Activated CD8-positive, alpha-beta memory T cell treated with anti-CD3 and anti-CD28 coated beads, Interleukin-2, amount 50 U/mL, for 24 hours (primary cell): ENCODE data around the gene CACNA1F.

Experiments used
- DNase-seq: peaks from one replicate; pipeline ENCODE4 v3.0.0-alpha.2; 2020; ENCODE audit errors: extremely low read depth

The CACNA1F gene

DNA sequence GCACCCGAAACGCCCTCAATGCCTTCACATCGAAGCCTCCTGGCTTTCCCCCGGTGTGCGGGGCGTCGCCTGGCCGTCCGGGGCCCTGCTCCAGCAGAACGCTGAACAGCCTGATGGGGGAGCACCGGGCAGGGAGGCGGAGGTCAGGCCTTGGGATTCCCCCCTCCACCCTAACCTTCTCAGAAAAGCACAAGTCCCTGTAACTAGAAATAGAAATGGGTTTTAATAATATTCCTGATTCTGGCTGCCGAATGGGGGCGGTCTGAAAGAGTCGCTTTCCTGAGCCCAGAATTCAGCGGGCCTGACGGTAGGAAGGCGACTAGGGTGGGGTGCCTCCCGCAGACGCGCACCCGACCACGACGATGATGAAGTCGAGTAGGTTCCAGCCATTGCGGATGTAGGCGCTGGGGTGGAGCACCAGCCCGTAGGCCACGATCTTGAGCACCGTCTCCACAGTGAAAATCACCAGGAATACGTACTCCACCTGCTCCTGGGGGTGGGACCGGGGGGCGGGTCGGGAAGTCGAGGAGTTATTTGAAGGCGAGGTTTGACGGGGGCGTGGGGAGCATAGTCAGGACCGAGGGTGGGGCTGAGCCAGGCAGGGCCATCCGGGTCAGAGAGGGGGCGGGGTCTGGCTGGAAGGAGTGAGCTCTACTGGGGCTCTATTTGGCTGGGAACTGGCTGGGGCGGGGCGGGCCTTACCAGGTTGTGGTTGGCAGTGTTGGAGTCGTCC is 2.5 kb downstream of the CACNA1F start:
- DNase-seq = peak; percentile 26

DNA sequence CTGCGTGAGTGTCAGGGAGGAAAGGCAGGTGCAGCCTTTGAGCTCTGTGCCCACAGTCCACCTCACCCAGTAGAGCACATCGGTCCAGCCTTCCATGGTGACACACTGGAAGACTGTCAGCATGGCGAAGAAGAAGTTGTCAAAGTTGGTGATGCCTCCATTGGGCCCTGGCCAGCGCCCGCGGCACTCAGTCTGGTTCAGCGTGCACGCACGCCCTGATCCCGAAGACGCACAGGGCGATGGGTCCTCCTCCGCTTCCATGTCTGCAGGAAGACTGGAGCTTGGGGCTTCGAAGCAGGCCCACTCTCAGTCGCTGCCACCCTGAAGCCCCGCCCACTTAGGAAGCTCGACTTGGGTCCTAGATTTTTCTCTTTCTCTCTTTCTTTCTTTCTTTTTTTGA is 5.0 kb downstream of the CACNA1F start:
- no peak for DNase-seq

DNA sequence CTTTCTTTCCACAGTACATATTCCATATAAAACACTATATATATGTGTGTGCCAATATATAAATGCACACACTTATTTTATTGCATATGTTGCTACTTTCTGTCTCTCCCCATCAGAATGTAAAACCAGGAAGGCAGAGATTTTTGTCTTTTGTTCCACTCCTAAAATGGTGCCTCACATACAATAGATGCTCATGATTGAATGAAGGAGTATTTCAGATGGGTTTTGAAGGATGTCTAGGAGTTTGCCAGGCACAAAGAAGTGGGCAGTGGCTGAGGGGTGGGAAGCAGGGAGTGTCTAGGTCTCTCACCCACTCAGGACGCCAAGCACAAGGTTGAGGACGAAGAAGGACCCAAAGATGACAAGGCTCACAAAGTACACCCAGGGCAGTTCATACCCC is 5.4 kb downstream of the CACNA1F start:
- DNase-seq = no peak

DNA sequence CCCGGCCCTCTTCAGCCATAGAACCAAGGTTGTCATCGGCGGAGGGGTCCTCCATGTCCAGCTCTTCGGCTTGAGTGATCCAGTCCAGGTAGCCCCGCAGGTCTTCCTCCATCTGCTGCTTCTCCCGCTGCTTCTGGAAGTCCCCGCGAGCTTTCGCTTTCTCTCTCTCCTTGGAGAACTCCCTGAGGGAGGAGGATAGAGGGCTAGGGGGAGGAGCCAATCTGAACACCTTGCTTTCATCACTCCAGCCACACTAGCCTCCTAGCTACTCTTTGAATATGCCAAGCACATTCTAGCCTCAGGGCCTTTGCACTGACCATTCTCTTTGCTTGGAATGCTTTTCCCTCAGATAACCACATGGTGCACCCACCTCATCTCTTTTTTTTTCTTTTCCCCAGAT is 6.2 kb downstream of the CACNA1F start:
- no peak for DNase-seq

DNA sequence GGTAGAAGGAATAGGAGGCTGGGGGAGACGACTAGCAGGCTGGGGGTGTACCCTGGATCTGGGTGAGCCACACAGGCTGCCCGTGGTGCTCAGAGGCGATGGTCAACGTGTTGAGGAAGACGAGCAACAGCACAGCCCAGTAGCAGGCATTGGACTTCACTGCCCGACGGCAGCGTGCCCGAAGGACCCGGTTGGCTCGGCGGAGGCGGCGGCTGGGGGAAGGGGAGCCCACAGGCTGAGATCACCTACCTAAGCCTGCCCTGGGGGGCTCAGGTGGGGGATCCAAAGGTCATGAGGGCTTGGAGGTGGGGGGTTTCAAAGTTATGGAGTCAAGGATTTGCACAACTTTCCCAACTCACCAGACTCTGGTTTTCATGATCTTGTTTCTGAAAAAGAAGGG is 7.3 kb downstream of the CACNA1F start:
- no peak for DNase-seq

DNA sequence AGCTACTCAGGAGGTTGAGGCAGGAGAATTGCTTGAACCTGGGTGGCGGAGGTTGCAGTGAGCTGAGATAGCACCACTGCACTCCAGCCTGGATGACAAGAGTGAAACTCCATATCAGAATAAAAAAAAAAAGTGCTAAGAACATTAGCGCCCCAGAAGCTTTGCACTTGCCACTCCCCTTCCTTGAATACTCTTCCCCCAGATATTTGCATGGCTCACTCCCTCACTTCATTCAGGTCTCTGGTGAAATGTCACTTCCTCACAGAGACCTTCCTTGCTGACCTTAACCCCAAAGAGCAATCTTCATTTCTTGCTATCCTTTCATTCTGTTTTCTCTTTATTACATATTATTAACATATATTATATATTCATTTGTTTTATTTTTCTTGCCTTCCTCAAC is 11.3 kb downstream of the CACNA1F start:
- no peak for DNase-seq

DNA sequence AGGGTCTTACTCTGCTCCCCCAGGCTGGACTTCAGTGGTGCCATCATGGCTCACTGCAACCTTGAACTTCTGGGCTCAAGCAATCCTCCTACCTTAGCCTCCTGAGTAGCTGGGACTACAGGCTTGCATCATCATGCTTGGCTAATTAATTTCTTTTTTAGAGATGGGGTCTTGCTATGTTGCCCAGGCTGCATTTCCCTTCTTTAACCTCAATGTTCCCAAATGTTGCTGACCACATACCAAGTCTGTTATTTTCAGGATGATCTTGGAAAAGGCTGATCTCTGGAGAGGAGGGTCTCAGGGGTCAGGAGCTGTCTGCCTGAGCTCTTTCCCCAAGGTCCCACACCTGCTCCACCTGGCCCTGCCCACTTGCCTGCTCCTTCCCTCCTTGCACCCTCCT is 13.0 kb downstream of the CACNA1F start:
- no peak for DNase-seq

DNA sequence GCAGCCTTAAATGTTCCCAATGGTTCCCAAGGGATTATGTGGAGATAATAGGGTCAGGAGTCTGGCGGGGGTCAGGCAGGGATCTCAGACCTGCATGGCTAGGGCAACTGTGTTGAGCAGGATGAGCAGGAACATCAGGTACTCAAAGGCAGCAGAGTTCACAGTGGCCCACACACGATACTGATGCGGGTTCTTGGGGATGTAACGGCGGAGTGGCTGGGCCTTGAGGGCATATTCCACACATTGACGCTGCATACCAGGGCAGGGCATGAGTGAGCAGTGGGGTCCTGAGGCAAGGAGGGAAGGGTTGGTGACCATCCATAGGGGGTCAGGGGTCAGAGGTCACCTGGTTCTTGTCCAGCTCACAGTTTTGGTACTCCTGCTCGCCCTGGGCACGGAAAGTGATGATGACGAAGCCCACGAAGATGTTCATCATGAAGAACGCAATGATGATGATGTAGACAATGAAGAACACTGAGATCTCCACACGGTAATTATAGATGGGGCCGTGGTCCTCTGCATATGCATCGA is 18.1 kb downstream of the CACNA1F start:
- no peak for DNase-seq

DNA sequence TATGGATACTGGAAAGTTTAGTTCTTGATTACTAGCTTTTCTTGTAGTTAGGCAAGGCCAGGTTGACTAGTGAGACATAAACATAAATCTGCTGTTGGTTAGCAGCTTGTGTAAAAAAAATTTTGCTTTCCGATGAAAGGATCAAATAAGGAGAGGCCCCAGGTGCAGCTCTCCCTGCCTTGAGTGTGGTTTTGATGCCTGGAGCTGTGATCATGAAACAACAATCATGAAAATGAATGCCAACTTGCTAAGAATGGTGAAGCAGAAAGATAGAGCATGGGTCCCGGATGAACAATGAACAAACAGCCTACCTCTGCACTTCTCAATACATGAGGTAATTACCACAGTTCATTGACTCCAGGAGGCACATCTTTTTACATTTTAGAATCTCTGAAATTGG is 18.7 kb downstream of the CACNA1F start:
- DNase-seq = no peak

DNA sequence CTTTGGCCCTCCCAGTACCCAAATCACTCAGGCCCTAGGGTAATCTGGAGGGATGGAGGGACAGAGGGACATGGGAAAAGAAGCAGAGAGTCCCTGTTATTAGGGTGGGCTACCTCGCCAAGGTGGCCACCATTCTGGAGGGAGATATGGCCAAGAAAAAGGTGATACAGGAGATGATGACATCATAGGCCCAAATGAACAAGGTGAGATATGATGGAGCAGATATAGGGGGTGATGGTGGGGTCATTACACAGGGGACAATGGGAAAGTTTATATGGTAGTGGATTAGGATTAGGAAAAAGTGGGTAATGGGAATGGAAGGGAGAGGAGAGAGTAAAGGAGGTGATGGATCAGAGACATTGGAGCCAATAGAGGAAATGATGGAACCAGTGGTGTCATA is 20.3 kb downstream of the CACNA1F start:
- DNase-seq = no peak

DNA sequence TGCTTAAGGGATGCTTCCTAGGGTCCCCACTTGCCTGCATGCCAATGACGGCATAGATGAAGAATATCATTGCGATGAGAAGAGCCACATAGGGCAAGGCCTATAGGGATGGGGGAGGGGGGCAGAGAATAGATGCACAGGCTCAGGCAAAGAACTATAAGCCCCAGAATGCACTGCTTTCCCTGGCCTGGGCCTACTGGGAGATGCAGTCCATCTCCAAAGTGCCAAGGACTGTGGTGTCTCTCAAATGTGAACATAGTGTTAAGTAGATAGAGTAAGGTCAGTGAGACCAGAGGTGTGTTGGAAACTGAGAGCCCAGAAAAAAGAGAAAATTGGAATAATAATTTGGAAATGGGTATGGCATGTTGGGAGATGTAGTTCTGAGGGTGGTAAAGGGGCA is 20.9 kb downstream of the CACNA1F start:
- DNase-seq = no peak

DNA sequence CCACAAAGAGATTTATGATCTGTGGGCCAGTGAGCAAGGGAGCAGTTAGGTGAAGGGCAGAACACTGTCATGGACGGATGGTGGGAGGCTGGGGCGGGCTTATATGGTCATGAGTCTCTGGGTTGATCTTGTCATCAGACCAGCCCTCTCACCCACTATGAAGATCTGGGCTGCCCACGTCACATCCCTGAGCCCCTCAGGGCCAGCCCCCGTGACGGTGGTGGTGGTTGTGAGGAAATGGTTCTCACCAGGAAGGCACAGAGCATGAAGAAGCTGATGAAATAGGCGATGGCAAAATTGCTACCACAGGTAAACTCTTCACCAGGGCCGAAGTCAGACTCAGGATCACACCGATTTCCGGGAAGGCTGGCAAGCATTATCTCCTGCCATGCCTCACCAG is 22.1 kb downstream of the CACNA1F start:
- DNase-seq = no peak

DNA sequence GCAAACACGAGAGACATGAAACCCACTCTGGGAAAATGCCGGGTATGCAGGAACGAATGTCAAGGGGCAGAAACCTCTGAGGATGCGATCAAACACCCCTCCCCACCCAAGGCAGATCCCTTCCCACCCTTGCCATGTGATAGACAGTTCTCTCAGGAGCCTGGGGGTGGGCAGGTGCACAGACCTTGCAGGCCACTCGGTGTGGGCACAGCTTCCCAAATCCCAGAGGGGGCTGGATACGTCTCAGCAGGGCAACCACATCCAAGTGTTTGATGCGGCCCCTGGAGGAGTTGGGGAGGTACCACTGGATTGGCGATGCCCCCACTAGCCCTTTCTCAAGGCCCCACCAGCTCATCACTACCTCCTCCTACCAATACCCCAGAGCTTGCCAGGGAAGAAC is 22.7 kb downstream of the CACNA1F start:
- no peak for DNase-seq

DNA sequence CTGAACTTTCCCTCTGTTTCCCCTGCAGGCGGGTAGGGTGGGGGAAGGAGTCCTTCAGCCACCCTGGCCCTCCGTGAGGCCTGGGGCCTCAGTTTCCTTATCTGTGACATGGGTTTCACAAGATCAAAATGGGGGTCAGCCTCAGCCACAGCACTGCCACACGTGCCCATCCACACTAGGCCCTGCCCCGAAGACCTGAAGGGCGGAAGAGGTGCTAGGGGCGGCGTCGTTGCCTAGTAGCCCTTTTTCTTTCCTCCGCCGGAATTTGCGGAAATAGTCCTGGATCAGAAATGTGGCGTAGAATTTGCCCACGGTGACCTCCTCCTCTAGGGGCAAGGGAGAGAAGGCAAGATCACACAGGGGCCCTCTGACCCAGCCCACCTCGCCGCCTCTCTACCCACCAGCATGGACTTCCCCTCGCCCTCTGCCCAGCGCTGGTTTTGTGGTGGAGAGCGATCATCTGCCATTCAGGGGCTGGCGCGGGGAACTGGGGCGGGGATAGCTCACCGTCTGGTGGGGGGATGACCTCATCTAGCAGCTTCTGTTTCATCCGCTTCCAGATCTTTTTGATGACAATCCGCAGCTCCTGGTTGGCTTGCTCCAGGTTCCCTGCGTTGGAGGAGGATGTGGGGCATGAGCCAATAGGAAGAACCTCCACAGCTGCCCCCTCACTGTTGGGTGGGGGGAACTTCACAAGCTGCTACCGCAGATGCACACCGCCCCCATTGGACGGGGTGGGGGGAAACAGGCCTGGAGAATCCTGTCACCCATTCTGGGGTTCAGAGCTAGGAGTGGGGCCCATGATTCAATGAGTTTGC is 23.5 kb downstream of the CACNA1F start:
- DNase-seq = no peak

DNA sequence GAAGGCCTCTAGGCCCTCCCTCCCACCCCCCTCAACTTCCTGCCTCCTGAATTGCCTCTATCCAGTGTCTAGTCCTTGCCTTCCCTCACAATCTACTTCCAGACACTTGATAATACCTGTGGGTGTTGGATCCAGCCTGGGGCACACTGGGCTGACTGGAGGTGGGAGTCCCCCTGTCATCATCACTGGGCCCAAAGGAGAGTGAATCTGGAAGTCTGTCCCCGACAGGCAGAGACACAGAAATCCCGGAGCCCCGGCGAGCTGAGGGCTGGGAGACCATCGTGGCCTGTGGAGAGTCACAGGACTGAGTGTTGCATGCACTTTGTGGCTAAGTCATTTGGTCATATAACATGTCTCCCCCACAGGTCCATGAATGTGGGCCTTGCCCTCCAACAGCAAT is 24.7 kb downstream of the CACNA1F start:
- DNase-seq = no peak

DNA sequence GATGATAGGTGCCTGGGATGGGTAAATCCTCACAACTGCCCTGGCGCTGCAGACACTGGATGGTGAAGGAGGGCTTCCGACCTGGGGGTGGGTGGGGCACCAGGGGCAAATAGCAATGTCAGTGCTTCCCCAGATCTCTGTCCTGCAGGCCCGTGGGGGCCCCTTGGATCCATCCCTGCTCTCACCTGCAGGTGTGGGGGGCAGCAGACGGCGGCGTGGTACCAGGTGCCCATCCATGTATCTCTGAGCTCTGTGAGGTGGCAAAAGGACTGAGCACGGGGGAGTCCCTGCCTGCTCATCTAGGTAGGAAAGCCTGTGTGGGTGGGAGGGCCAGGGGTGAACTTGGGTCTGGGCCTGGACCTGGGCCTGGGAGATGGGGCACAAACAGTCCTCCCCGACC is 26.6 kb downstream of the CACNA1F start:
- no peak for DNase-seq

DNA sequence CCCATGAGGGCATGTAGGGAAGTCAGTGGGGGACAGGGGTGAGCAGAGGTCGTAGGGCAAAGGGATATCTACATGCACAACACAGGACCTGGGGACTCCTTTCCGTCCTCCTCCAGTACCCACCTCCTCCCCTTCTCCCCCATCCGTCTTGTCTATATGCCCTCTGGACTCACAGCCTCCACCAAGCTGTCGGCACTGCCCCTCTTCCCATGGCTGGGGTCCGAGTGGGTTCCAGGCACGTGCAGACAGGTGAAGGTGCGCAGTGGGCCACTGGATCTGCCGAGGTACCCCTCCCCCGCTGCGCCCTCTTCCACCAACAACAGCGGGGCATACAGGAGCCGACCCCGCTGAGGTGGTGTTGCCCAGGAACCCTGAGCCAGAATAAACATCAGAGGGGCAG is 27.7 kb downstream of the CACNA1F start:
- no peak for DNase-seq

DNA sequence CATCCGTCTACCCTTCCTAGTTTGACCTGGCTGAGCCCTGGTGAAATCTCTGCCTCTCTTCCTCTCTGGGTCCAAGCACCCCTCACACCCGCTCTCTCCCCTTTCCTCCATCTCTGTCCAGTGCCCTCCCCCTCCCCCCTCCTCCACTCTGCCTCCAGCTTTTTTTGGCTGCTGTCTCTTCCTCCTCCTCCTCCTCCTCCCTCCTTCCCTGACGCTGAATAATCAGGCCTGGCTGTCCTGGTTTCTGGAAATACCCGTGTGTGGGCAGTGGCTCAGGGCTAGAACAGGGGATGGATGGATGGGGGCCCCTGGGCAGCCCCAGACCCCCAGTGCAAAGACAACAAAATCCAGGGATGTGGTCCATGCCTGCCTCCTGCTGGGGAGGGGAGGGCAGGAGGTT is 28.4 kb downstream of the CACNA1F start:
- no peak for DNase-seq

DNA sequence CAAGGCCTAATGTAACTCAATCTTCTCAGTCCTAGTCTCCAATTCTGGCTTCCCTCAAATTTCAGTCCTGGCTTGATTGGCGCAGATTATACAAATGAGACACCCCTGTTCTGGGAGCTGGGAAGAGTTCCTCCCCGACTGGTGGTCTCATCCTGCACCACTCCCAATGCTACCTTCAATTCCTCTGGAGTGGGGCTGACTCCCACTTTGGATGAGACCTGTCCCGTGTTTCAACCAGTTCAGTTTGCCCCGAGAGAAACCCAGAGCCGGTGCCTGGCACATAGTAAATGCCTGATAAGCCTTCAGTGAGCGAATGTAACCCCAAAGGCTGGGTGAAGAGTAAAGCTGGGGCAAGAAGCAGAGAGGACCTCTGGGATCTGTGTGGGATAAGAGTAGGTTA is 29.1 kb downstream of the CACNA1F start:
- no peak for DNase-seq

DNA sequence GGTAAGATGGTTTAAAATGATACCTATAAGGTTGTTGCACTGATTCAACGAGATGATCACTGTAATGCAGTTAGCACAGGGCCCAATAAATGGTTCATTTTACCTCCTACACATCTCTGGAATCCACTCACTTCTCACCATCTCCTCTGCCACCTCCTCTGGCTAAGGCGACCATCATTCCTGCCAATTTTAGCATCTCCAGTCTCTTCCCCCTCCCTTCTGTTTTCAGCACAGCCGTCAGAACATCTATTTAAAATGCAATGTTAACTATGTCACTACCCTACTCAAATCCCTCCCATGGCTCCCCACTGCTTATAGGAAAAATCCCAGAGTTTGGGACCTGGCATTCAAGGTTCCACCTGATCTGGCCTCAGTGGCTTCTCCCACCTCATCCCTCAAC is 29.6 kb downstream of the CACNA1F start:
- no peak for DNase-seq

DNA sequence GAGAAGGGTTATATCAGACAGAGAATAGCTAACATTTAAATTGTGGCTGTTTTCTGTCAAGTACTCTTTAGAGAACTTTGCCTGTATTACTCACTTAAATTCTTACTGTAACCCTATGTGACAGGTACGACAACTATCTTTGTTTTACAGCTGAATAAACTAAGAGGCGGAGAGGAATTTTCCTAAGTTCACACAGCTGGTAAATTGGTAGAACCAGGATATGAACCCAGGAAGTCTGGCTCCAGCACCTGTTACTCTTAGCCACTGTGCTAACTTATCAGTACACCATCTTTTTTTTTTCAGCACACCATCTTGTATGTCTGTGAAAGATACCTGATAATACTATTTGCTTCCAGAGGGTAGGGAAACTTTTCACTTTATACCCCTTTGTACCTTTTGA is 31.1 kb downstream of the CACNA1F start:
- no peak for DNase-seq

DNA sequence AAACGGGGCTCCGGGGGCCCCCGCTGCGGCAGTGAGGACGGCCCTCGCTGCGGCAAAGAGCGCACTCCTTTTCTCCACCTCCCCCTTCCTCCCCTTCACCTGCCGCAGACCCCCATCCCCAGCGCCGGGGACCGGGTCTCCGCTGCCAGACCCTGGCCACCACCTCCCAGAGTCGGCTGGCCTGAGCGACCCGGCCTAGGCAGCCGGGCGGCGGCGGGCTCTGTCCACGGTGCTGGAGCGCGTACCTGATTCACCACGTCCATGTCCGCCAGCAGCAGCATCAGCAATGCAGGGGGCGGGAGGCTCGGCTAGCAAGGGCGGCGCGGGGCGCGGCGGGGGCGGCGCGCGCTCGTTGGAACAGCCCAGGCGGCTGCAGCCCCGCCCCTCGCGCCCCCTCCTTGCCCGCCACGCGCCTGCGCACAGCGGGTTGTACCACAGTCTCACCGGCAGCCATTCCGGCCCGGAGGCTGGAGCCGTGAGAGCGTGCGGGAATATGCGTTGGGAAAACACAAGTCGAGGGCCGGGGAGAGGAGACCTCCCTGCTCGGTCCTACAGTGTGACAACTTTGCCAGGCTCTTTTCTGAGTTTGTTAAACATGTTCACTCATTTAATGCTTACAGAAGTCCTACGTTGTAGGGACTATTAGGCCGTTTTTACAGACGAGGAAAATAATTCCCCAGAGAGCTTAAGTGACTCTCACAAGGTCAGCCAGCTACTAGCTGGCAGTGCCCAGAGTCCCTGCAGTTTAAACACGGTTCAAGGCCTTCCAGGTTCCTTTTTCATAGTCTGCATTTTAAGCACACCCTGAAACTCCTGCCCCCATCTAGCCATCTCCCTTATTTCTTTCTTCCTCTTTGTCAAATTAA is 33.0 kb downstream of the CACNA1F start, which contains the start of gene SYP:
Gene SYP, minus strand, starts transcription at position 288 of the 866 bp plus-strand sequence. Its CDS starts 7 bp downstream, at position 281.
- DNase-seq = peak; percentile 67
